Small intestine (tissue), 7 donors: ENCODE measurements around the gene DYNC1LI1. TPM values are rescaled to one million over a fixed set of nuclear protein-coding genes. Genes with fewer than 3 reads are reported as not detected.
"Not testable (repeated sequence)": the region's sequence is repeated elsewhere in the genome, so short reads cannot be mapped to it uniquely, and the experiment has no call there.

Experiments
- DNase-seq, 2 donors: peaks; one replicate each; pipeline versions ENCODE4 v3.0.0 to v3.0.0-alpha.2; 2013
- FAIRE-seq: peaks from 2 replicates; lab custom pipeline; 2012; peaks lifted over from hg19 to GRCh38; lab: Jason Lieb, UNC
- H3K27ac ChIP-seq, 3 donors: one replicate each; pipeline ENCODE4 v1.5.1; 2013; ENCODE audit warnings: low read length in 2 of 3, mild to moderate bottlenecking in 2 of 3, control low read depth in 1 of 3, inconsistent platforms in 1 of 3, low read depth in 1 of 3, moderate library complexity in 1 of 3
- H3K27me3 ChIP-seq, 3 donors: one replicate each; pipeline ENCODE4 v1.6.1; 2013; ENCODE audit warnings: low read length in 3 of 3, inconsistent platforms in 1 of 3; ENCODE audit not compliant: control insufficient read depth in 3 of 3, insufficient read depth in 3 of 3
- H3K36me3 ChIP-seq, 3 donors: one replicate each; pipeline ENCODE4 v1.6.1; 2013; ENCODE audit warnings: low read length in 3 of 3, inconsistent platforms in 1 of 3, low read depth in 1 of 3, mild to moderate bottlenecking in 1 of 3, moderate library complexity in 1 of 3; ENCODE audit not compliant: control insufficient read depth in 3 of 3, insufficient read depth in 2 of 3
- H3K4me1 ChIP-seq, 3 donors: one replicate each; pipeline ENCODE4 v1.6.1; 2013; ENCODE audit warnings: low read length in 2 of 3, inconsistent platforms in 1 of 3, low read depth in 1 of 3, mild to moderate bottlenecking in 1 of 3, moderate library complexity in 1 of 3; ENCODE audit not compliant: control insufficient read depth in 3 of 3, insufficient read depth in 2 of 3
- H3K4me3 ChIP-seq, 3 donors: one replicate each; pipeline ENCODE4 v1.5.1; 2013; ENCODE audit warnings: low read length in 3 of 3, control low read depth in 1 of 3, inconsistent platforms in 1 of 3, low read depth in 1 of 3, mild to moderate bottlenecking in 1 of 3, moderate library complexity in 1 of 3
- H3K9me3 ChIP-seq, 2 donors: one replicate each; pipeline ENCODE4 v1.6.1; 2013; ENCODE audit warnings: low read depth in 1 of 2, low read length in 1 of 2; ENCODE audit not compliant: control insufficient read depth in 2 of 2, insufficient read depth in 1 of 2
- WGBS, 3 donors: extraction: QIAGEN DNeasy Blood & Tissue Kit; methylation state at CpG; one replicate each; pipeline ENCODE4 v1.1.7; 2013; 5-methylcytosine and 5-hydroxymethylcytosine counted together
- polyA plus RNA-seq, 4 donors: library from polyadenylated mRNA; stranded (reverse) in 3 of 4; unstranded in 1 of 4; fragments of 200-250 nt in 3 of 4; fragments of 120-200 nt in 1 of 4; gene quantifications; one replicate each; pipeline versions ENCODE4 v1.2.1 to v1.2.3, GENCODE V29; 2013
- donor health status: healthy with polysubstance abuse.
- donor health status: control.
- donor health status: control.
- donor health status: Bipolar disorder and iron deficiency.
- donor health status: healthy.

DYNC1LI1 gene
- polyA plus RNA-seq, 4 donors = 20.2 to 39.3 (median 26.4) TPM

- not testable (repeated sequence) for FAIRE-seq, H3K27ac ChIP-seq, H3K4me1 ChIP-seq, H3K36me3 ChIP-seq, H3K4me3 ChIP-seq, DNase-seq, H3K9me3 ChIP-seq, H3K27me3 ChIP-seq
- 95 to 99% (median 99%) methylated on average over 14 to 31 of the region's 31 CpGs for WGBS, 3 donors
Measured at GRCh38 chr3:32578669-32579068, 8.0 kb upstream of the DYNC1LI1 start.

- peaks cover 0 to 2% of the 10 kb centered on the region in 2 donors for H3K9me3 ChIP-seq
- FAIRE-seq (no peak), DNase-seq (peak in 1 of 2 donors; percentile 14)
- peak overlapping the region in 1 of 3 donors; percentile 3 for H3K27ac ChIP-seq
- H3K36me3 ChIP-seq = no peaks in the 10 kb centered on the region
- H3K4me1 ChIP-seq = no peaks in the 10 kb centered on the region
- no peak overlapping the region for H3K4me3 ChIP-seq
- no peaks in the 10 kb centered on the region for H3K27me3 ChIP-seq
- WGBS, 3 donors = 43 to 74% (median 59%) methylated on average over 9 of the region's 9 CpGs
Measured at GRCh38 chr3:32577581-32578556, 7.2 kb upstream of the DYNC1LI1 start.

GRCh38 chr3:32577174-32577573, 6.5 kb upstream of the DYNC1LI1 start:
- Histone ChIP-seq H3K27me3 (no peaks in the 10 kb centered on the region), H3K27ac (no peak overlapping the region), H3K9me3 (peaks cover 0 to 2% of the 10 kb centered on the region in 2 donors), H3K4me3 (no peak overlapping the region), H3K4me1 (no peaks in the 10 kb centered on the region), H3K36me3 (no peaks in the 10 kb centered on the region)
- WGBS, 3 donors = 73 to 91% (median 82%) methylated on average over 2 of the region's 2 CpGs
- DNase-seq (no peak), FAIRE-seq (no peak)

DNA sequence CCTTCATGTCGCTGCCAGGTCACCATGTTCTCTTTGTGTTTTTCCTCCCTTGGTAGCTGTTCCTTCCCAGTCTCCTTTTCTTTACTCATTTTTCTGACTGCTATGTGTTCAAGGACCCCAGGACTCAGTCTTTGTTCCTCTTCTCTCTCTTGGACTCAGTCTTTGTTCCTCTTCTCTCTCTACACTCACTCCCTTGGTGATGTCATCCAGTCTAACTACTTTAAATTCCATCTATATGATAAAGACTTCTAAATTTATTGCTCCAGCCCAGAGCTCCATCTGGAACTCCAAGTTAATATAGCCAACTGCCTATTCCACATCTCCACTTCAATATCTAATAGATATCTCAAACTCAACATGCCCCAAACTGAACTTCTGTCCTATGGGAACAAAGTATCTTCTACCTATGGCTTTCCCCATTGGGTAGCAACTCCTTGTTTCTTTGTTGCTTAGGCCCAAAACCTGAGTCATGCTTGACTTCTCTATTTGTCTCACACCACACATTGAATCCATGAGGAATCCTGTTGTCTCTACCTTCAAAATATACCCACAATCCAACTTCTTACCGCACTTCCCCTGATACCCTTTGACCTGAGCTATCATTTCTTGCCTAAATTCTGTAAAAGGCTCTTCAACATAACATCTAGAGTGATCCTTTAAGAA, 4.9 kb upstream of the DYNC1LI1 start:
- no peak for DNase-seq
- H3K27me3 ChIP-seq = no peaks in the 10 kb centered on the region
- FAIRE-seq = no peak

GRCh38 chr3:32571192-32571485, 481 bp upstream of the DYNC1LI1 start:
- Histone ChIP-seq H3K9me3 (peaks cover 0 to 1% of the 10 kb centered on the region in 2 donors), H3K36me3 (peaks cover 0 to 6% (median 0%) of the 10 kb centered on the region in 3 donors), H3K27ac (peak overlapping the region; percentile 61 to 92 (median 80)), H3K4me3 (peak overlapping the region; percentile 66 to 99 (median 86)), H3K4me1 (peaks cover 0 to 13% (median 0%) of the 10 kb centered on the region in 3 donors), H3K27me3 (no peaks in the 10 kb centered on the region)
- no peak for FAIRE-seq
- no peak for DNase-seq
- WGBS, 3 donors = 1 to 2% (median 1%) methylated on average over 14 of the region's 14 CpGs

More for the DNA sequence above, 4.9 kb upstream of the DYNC1LI1 start:
- WGBS, 3 donors = 89 to 93% (median 90%) methylated on average over 2 of the region's 2 CpGs
- Histone ChIP-seq H3K4me3 (no peak overlapping the region), H3K27ac (no peak overlapping the region), H3K36me3 (no peaks in the 10 kb centered on the region), H3K4me1 (peaks cover 0 to 5% (median 0%) of the 10 kb centered on the region in 3 donors), H3K9me3 (peaks cover 0 to 2% of the 10 kb centered on the region in 2 donors)

- Histone ChIP-seq H3K27me3 (no peaks in the 10 kb centered on the region), H3K9me3 (no peaks in the 10 kb centered on the region), H3K36me3 (peaks cover 0 to 14% (median 2%) of the 10 kb centered on the region in 3 donors), H3K4me1 (peaks cover 0 to 13% (median 0%) of the 10 kb centered on the region in 3 donors), H3K27ac (peak overlapping the region; percentile 94 to 98 (median 98)), H3K4me3 (peak overlapping the region; percentile 66 to 99 (median 86))
- no peak for FAIRE-seq
- WGBS, 3 donors = 1% methylated on average over 37 to 40 of the region's 40 CpGs
- peak; percentile 79 to 82 for DNase-seq
Measured at GRCh38 chr3:32569540-32570420, 878 bp downstream of the DYNC1LI1 start.

DNA sequence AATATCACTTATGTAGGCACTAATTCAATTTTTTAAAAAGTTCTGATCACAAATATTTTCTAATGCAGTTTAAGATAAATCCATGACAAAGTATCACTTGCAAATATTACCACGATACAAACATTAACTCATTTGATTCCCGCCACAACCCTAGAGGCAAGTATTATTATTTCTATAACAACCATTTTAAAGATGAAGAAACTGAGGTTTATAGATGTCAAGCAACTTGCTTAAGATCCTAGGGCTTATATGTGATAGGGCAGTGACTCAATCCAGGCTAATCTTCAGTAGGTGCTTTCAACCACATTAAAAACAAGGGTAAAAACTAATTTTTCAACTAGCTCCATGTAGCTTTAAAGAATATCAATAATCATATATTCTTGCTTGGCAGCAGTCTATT, 1.7 kb downstream of the DYNC1LI1 start:
- Histone ChIP-seq H3K9me3 (no peaks in the 10 kb centered on the region), H3K4me1 (peaks cover 0 to 13% (median 0%) of the 10 kb centered on the region in 3 donors), H3K27ac (no peak overlapping the region), H3K4me3 (peak overlapping the region in 1 of 3 donors; percentile 86), H3K27me3 (no peaks in the 10 kb centered on the region), H3K36me3 (peaks cover 0 to 15% (median 2%) of the 10 kb centered on the region in 3 donors)
- WGBS, 3 donors = 85 to 93% (median 86%) methylated on average over 2 of the region's 2 CpGs
- FAIRE-seq = no peak
- no peak for DNase-seq
